ENCODE data around the gene SMYD3. TPM values are rescaled to one million over a fixed set of nuclear protein-coding genes. Genes with fewer than 3 reads are reported as not detected.

The SMYD3 gene
- total and polyA plus RNA-seq, 5 donors from 2014 or later = 17.7 to 36.6 (median 28.9) TPM

GRCh38 chr1:246068619-246069509, 438.2 kb downstream of the SMYD3 start:
- Mint-ChIP-seq H3K4me1 (peaks cover 5 to 10% (median 6%) of the 10 kb centered on the region in 4 donors), H3K27ac (no peak overlapping the region), H3K36me3 (peaks cover 3% of the 10 kb centered on the region), H3K27me3 (no peaks in the 10 kb centered on the region), H3K4me3 (peak overlapping the region in 1 of 4 donors; percentile 29), H3K9me3 (no peaks in the 10 kb centered on the region)
- no peaks in the 10 kb centered on the region for H3K27me3 ChIP-seq (ENCODE audit: control insufficient read depth, insufficient read depth, low read length)
- no peaks in the 10 kb centered on the region for H3K4me1 ChIP-seq (ENCODE audit: control insufficient read depth, insufficient read depth, low read length, poor library complexity, severe bottlenecking)
- ATAC-seq (ENCODE audit: low read depth in 2 of 2) (no peak), DNase-seq (no peak)
- no peak overlapping the region for H3K27ac ChIP-seq (ENCODE audit: insufficient read depth, low read length, poor library complexity, severe bottlenecking)
- H3K4me3 ChIP-seq (ENCODE audit: low read depth, low read length) = no peak overlapping the region
- H3K36me3 ChIP-seq (ENCODE audit: control insufficient read depth, insufficient read depth, low read length) = no peaks in the 10 kb centered on the region
- no peaks in the 10 kb centered on the region for H3K9me3 ChIP-seq (ENCODE audit: control insufficient read depth in 2 of 2, low read length in 2 of 2)

GRCh38 chr1:246068217-246068512, 438.9 kb downstream of the SMYD3 start:
- no peaks in the 10 kb centered on the region for H3K4me1 ChIP-seq (ENCODE audit: control insufficient read depth, insufficient read depth, low read length, poor library complexity, severe bottlenecking)

GRCh38 chr1:246067432-246068216, 439.5 kb downstream of the SMYD3 start:
- Mint-ChIP-seq H3K4me3 (peak overlapping the region in 1 of 4 donors; percentile 15), H3K9me3 (no peaks in the 10 kb centered on the region), H3K27me3 (no peaks in the 10 kb centered on the region), H3K4me1 (peaks cover 5 to 10% (median 6%) of the 10 kb centered on the region in 4 donors), H3K36me3 (peaks cover 3% of the 10 kb centered on the region), H3K27ac (peak overlapping the region in 2 of 3 donors; percentile 17 to 54)
- DNase-seq = peak in 1 of 3 donors; percentile 30
- no peaks in the 10 kb centered on the region for H3K36me3 ChIP-seq (ENCODE audit: control insufficient read depth, insufficient read depth, low read length)
- H3K4me3 ChIP-seq (ENCODE audit: low read depth, low read length) = no peak overlapping the region
- H3K27me3 ChIP-seq (ENCODE audit: control insufficient read depth, insufficient read depth, low read length) = no peaks in the 10 kb centered on the region
- ATAC-seq (ENCODE audit: low read depth in 2 of 2) = peak in 1 of 2 donors; percentile 45
- no peaks in the 10 kb centered on the region for H3K4me1 ChIP-seq (ENCODE audit: control insufficient read depth, insufficient read depth, low read length, poor library complexity, severe bottlenecking)
- no peak overlapping the region for H3K27ac ChIP-seq (ENCODE audit: insufficient read depth, low read length, poor library complexity, severe bottlenecking)
- H3K9me3 ChIP-seq (ENCODE audit: control insufficient read depth in 2 of 2, low read length in 2 of 2) = no peaks in the 10 kb centered on the region

More at GRCh38 chr1:246068217-246068512, 438.9 kb downstream of the SMYD3 start:
- Mint-ChIP-seq H3K4me3 (no peak overlapping the region), H3K36me3 (peaks cover 3% of the 10 kb centered on the region), H3K9me3 (no peaks in the 10 kb centered on the region), H3K4me1 (peaks cover 5 to 10% (median 6%) of the 10 kb centered on the region in 4 donors), H3K27me3 (no peaks in the 10 kb centered on the region), H3K27ac (peak overlapping the region in 2 of 3 donors; percentile 38 to 54)
- Histone ChIP-seq H3K27me3 (ENCODE audit: control insufficient read depth, insufficient read depth, low read length) (no peaks in the 10 kb centered on the region), H3K4me3 (ENCODE audit: low read depth, low read length) (no peak overlapping the region), H3K9me3 (ENCODE audit: control insufficient read depth in 2 of 2, low read length in 2 of 2) (no peaks in the 10 kb centered on the region), H3K36me3 (ENCODE audit: control insufficient read depth, insufficient read depth, low read length) (no peaks in the 10 kb centered on the region), H3K27ac (ENCODE audit: insufficient read depth, low read length, poor library complexity, severe bottlenecking) (no peak overlapping the region)
- ATAC-seq (ENCODE audit: low read depth in 2 of 2) (no peak), DNase-seq (no peak)

- Mint-ChIP-seq H3K27ac (no peak overlapping the region), H3K36me3 (no peaks in the 10 kb centered on the region), H3K4me1 (peaks cover 0 to 10% (median 5%) of the 10 kb centered on the region in 4 donors), H3K27me3 (no peaks in the 10 kb centered on the region), H3K9me3 (no peaks in the 10 kb centered on the region), H3K4me3 (no peak overlapping the region)
- Histone ChIP-seq H3K9me3 (ENCODE audit: control insufficient read depth in 2 of 2, low read length in 2 of 2) (no peaks in the 10 kb centered on the region), H3K36me3 (ENCODE audit: control insufficient read depth, insufficient read depth, low read length) (no peaks in the 10 kb centered on the region), H3K4me3 (ENCODE audit: low read depth, low read length) (no peak overlapping the region), H3K27ac (ENCODE audit: insufficient read depth, low read length, poor library complexity, severe bottlenecking) (no peak overlapping the region), H3K4me1 (ENCODE audit: control insufficient read depth, insufficient read depth, low read length, poor library complexity, severe bottlenecking) (no peaks in the 10 kb centered on the region), H3K27me3 (ENCODE audit: control insufficient read depth, insufficient read depth, low read length) (no peaks in the 10 kb centered on the region)
- DNase-seq = no peak
- no peak for ATAC-seq (ENCODE audit: low read depth in 2 of 2)
Measured at GRCh38 chr1:246066573-246066972, 440.5 kb downstream of the SMYD3 start.

GRCh38 chr1:246065592-246065991, 441.5 kb downstream of the SMYD3 start:
- H3K27me3 ChIP-seq (ENCODE audit: control insufficient read depth, insufficient read depth, low read length) = no peaks in the 10 kb centered on the region

GRCh38 chr1:246064891-246065290, 442.2 kb downstream of the SMYD3 start:
- no peaks in the 10 kb centered on the region for H3K36me3 ChIP-seq (ENCODE audit: control insufficient read depth, insufficient read depth, low read length)
- no peaks in the 10 kb centered on the region for H3K4me1 ChIP-seq (ENCODE audit: control insufficient read depth, insufficient read depth, low read length, poor library complexity, severe bottlenecking)
- Mint-ChIP-seq H3K9me3 (no peaks in the 10 kb centered on the region), H3K36me3 (no peaks in the 10 kb centered on the region), H3K4me3 (no peak overlapping the region), H3K27ac (no peak overlapping the region), H3K27me3 (no peaks in the 10 kb centered on the region), H3K4me1 (peaks cover 0 to 10% (median 5%) of the 10 kb centered on the region in 4 donors)
- ATAC-seq (ENCODE audit: low read depth in 2 of 2) (no peak), DNase-seq (no peak)
- H3K27ac ChIP-seq (ENCODE audit: insufficient read depth, low read length, poor library complexity, severe bottlenecking) = no peak overlapping the region
- H3K4me3 ChIP-seq (ENCODE audit: low read depth, low read length) = no peak overlapping the region
- H3K27me3 ChIP-seq (ENCODE audit: control insufficient read depth, insufficient read depth, low read length) = no peaks in the 10 kb centered on the region
- H3K9me3 ChIP-seq (ENCODE audit: control insufficient read depth in 2 of 2, low read length in 2 of 2) = no peaks in the 10 kb centered on the region

More at GRCh38 chr1:246065592-246065991, 441.5 kb downstream of the SMYD3 start:
- Mint-ChIP-seq H3K4me1 (peaks cover 0 to 10% (median 5%) of the 10 kb centered on the region in 4 donors), H3K4me3 (no peak overlapping the region), H3K27ac (no peak overlapping the region), H3K27me3 (no peaks in the 10 kb centered on the region), H3K36me3 (no peaks in the 10 kb centered on the region), H3K9me3 (no peaks in the 10 kb centered on the region)
- no peaks in the 10 kb centered on the region for H3K4me1 ChIP-seq (ENCODE audit: control insufficient read depth, insufficient read depth, low read length, poor library complexity, severe bottlenecking)
- no peaks in the 10 kb centered on the region for H3K9me3 ChIP-seq (ENCODE audit: control insufficient read depth in 2 of 2, low read length in 2 of 2)
- ATAC-seq (ENCODE audit: low read depth in 2 of 2) (no peak), DNase-seq (no peak)
- no peaks in the 10 kb centered on the region for H3K36me3 ChIP-seq (ENCODE audit: control insufficient read depth, insufficient read depth, low read length)
- no peak overlapping the region for H3K27ac ChIP-seq (ENCODE audit: insufficient read depth, low read length, poor library complexity, severe bottlenecking)
- no peak overlapping the region for H3K4me3 ChIP-seq (ENCODE audit: low read depth, low read length)

GRCh38 chr1:246063013-246063616, 444.0 kb downstream of the SMYD3 start:
- no peak overlapping the region for H3K27ac Mint-ChIP-seq
- no peak for ATAC-seq (ENCODE audit: low read depth in 2 of 2)
- H3K36me3 Mint-ChIP-seq = no peaks in the 10 kb centered on the region

More at GRCh38 chr1:246063013-246063616, 444.0 kb downstream of the SMYD3 start:
- H3K4me1 Mint-ChIP-seq = peaks cover 0 to 8% (median 5%) of the 10 kb centered on the region in 4 donors
- DNase-seq = no peak
- H3K4me3 Mint-ChIP-seq = no peak overlapping the region
- no peaks in the 10 kb centered on the region for H3K4me1 ChIP-seq (ENCODE audit: control insufficient read depth, insufficient read depth, low read length, poor library complexity, severe bottlenecking)
- H3K36me3 ChIP-seq (ENCODE audit: control insufficient read depth, insufficient read depth, low read length) = no peaks in the 10 kb centered on the region
- no peaks in the 10 kb centered on the region for H3K9me3 Mint-ChIP-seq
- no peaks in the 10 kb centered on the region for H3K9me3 ChIP-seq (ENCODE audit: control insufficient read depth in 2 of 2, low read length in 2 of 2)
- H3K4me3 ChIP-seq (ENCODE audit: low read depth, low read length) = no peak overlapping the region
- no peak overlapping the region for H3K27ac ChIP-seq (ENCODE audit: insufficient read depth, low read length, poor library complexity, severe bottlenecking)
- H3K27me3 Mint-ChIP-seq = no peaks in the 10 kb centered on the region
- no peaks in the 10 kb centered on the region for H3K27me3 ChIP-seq (ENCODE audit: control insufficient read depth, insufficient read depth, low read length)

Measured in CD4-positive, CD25-positive, alpha-beta regulatory T cell (primary cell).